Duodenal mucosa (tissue), 2 donors: Measurements from ENCODE around the gene LIPC.

Experiments used
- H3K27ac ChIP-seq: one replicate; pipeline ENCODE4 v1.7.0; 2013; ENCODE audit warnings: low read depth, low read length
- H3K27me3 ChIP-seq, 2 donors: one replicate each; pipeline ENCODE4 v1.7.0; 2013; ENCODE audit warnings: low read length in 2 of 2, control low read depth in 1 of 2; ENCODE audit not compliant: insufficient read depth in 2 of 2, control insufficient read depth in 1 of 2
- H3K36me3 ChIP-seq, 2 donors: one replicate each; pipeline ENCODE4 v1.7.0; 2013; ENCODE audit warnings: low read length in 2 of 2, control low read depth in 1 of 2; ENCODE audit not compliant: insufficient read depth in 2 of 2, control insufficient read depth in 1 of 2
- H3K4me1 ChIP-seq, 2 donors: one replicate each; pipeline ENCODE4 v1.7.0; 2013; ENCODE audit warnings: low read length in 2 of 2, control low read depth in 1 of 2; ENCODE audit not compliant: insufficient read depth in 2 of 2, control insufficient read depth in 1 of 2
- H3K4me3 ChIP-seq, 2 donors: one replicate each; pipeline ENCODE4 v1.7.0; 2013; ENCODE audit warnings: low read length in 2 of 2, low read depth in 1 of 2
- H3K9ac ChIP-seq, 2 donors: one replicate each; pipeline ENCODE4 v1.7.0; 2013; ENCODE audit warnings: low read length in 2 of 2, low read depth in 1 of 2
- H3K9me3 ChIP-seq, 2 donors: one replicate each; pipeline ENCODE4 v1.7.0; 2013; ENCODE audit warnings: low read length in 2 of 2, control low read depth in 1 of 2; ENCODE audit not compliant: control insufficient read depth in 1 of 2

The LIPC gene

DNA sequence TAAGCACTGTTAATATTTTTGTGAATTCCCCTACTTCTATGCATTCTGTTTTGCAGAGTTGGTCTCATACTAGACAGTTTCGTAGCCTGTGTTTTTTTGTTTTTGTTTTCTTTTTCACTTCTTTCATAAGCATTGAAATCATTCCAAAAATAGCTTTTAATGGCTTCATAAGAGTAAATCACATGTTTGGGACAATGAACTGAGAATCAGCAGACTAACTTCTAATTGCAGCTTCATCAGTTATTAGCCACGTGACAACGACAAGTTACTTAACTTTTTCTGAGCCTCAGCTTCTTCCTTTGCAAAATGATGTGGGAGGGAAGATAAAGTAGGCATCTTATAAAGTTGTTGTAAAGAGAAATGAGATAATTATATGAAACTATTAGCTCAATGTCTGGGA, 124.8 kb downstream of the LIPC start:
- Histone ChIP-seq H3K27ac (no peak overlapping the region), H3K27me3 (no peaks in the 10 kb centered on the region), H3K36me3 (no peaks in the 10 kb centered on the region), H3K4me3 (no peak overlapping the region), H3K9me3 (no peaks in the 10 kb centered on the region), H3K9ac (no peak overlapping the region), H3K4me1 (peaks cover 21 to 26% of the 10 kb centered on the region in 2 donors)

DNA sequence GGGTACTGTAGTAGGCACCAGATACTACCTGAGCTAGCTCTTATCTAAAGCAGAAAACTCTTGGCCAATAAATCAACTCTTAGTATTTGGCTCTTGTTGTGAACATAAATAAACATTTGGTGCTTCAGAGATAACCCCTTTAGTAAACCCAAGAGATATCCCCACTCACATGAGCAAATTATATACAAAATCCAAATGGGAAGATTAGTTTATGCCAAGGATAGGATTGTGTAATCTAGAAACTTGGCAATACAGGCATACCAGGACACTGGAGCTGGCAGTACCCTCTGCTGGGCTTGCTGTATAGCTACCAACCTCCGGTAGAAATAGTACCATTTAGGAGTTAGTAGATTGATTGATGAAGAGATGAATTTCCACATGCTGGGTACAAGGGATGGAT, 127.0 kb downstream of the LIPC start:
- Histone ChIP-seq H3K4me1 (peaks cover 7 to 12% of the 10 kb centered on the region in 2 donors), H3K27me3 (no peaks in the 10 kb centered on the region), H3K4me3 (no peak overlapping the region), H3K27ac (no peak overlapping the region), H3K36me3 (no peaks in the 10 kb centered on the region), H3K9me3 (no peaks in the 10 kb centered on the region), H3K9ac (no peak overlapping the region)

DNA sequence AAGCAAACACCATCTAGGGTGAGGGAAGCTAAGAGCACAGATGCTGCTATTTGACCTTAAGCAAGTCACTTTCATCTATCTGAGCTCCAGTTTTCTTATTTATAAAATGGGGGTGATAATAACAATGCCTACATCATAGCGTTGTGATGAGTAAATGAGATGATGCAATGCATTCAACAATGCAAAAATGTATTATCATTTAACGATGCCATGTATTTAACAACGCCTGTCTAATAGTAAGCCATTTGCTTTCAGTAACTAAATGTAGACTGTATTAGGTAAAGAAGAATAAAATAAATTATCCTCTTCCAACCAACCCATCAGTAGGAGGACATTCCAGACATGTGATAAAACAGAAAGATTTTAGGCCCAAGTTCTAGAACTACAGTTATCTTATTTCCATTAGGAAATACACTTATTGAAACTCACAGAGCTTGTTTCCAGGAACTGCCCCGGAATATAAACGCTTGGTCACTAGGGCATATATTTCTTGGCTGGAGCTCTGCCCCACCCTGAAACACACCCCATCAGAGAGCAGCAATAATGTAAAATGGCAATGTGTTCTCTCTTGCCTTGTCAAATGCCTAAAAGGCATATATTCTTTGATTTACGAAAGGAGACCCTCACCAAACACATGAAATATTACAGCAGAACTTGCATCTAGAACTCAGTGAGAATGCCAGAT, 128.3 kb downstream of the LIPC start:
- no peaks in the 10 kb centered on the region for H3K36me3 ChIP-seq
- peaks cover 6 to 11% of the 10 kb centered on the region in 2 donors for H3K4me1 ChIP-seq
- no peaks in the 10 kb centered on the region for H3K9me3 ChIP-seq
- H3K27ac ChIP-seq = no peak overlapping the region
- H3K9ac ChIP-seq = no peak overlapping the region
- no peaks in the 10 kb centered on the region for H3K27me3 ChIP-seq
- no peak overlapping the region for H3K4me3 ChIP-seq

DNA sequence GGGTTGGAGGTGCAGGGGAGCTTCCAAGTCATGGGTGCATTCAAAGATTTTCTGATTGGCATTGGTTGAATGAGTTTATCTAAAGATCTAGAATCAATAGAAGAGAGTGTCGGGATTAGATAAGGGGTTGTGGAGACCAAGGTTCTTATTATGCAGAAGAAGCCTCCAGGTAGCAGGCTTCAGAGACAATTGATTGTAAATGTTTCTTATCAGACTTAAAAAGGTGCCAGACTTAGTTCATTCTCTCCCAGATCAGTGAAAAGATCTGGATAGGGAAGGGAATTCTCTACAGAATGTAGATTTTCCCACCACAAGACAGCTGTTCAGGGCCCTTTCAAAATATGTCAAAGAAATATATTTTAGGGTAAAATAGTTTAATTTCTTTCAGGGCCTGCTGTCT, 129.5 kb downstream of the LIPC start:
- Histone ChIP-seq H3K27me3 (no peaks in the 10 kb centered on the region), H3K4me1 (no peaks in the 10 kb centered on the region), H3K9me3 (no peaks in the 10 kb centered on the region), H3K27ac (no peak overlapping the region), H3K9ac (no peak overlapping the region), H3K4me3 (no peak overlapping the region), H3K36me3 (no peaks in the 10 kb centered on the region)

DNA sequence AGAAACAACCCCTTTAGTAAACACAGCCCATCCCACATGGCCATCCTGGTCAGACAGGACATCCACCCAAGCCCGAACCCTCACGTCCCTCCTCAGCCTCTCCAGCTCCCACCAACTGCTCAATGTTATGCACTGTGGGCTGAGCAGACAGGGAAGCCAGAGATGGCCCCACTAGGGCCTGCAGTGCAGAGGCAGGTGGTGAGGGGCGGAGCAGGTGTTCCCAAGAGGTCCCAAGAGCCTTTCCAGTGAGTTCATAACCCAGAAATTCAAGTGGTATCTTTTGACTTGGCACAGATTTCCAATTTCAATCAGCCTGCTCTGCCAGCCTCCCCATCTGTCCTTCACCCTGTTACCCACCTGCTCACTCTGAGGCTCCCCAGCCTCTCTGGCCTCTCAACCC, 130.3 kb downstream of the LIPC start:
- H3K9me3 ChIP-seq = no peaks in the 10 kb centered on the region
- H3K4me1 ChIP-seq = no peaks in the 10 kb centered on the region
- H3K27ac ChIP-seq = no peak overlapping the region
- no peaks in the 10 kb centered on the region for H3K36me3 ChIP-seq
- H3K9ac ChIP-seq = no peak overlapping the region
- H3K27me3 ChIP-seq = no peaks in the 10 kb centered on the region
- H3K4me3 ChIP-seq = no peak overlapping the region

DNA sequence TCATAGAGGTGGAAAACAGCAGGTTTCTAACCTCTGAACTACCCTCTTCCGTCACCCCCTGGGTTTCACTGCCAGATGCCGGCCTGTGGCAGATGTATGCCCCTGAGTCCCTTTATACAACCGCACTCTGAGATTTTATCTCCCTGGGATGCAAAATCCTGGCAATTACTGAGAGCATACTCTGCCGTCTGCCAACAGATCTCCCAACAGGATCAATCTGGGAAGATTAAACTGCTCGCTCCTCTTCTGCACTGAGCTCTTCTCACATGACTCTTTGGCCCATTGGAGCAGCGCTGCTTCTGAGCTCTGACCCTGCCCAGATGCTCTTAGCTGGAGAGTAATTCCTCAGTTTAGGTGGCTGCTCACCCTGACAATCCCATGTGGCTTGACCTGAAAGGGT, 133.2 kb downstream of the LIPC start:
- Histone ChIP-seq H3K4me3 (no peak overlapping the region), H3K4me1 (peaks cover 0 to 7% of the 10 kb centered on the region in 2 donors), H3K27me3 (no peaks in the 10 kb centered on the region), H3K9me3 (no peaks in the 10 kb centered on the region), H3K27ac (no peak overlapping the region), H3K36me3 (no peaks in the 10 kb centered on the region), H3K9ac (no peak overlapping the region)

DNA sequence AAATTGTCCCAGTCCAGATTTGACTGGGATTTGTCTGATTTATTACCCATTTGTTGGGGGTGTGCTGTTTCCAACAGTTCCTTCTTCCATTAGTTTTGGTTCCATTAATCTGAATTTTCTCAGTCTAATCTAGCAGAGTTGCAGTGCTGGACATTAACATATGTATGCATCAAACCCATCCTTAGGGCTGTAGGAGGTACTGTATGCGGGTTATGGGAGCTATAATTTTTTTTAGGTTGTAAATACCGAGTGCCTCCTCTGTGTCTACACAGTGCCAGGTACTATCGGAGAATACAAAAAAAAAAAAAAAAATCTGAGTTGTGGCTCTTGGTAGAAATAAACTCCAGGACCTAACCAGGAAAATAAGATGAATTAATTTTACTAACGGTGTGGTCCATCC, 133.8 kb downstream of the LIPC start:
- Histone ChIP-seq H3K4me1 (peaks cover 0 to 7% of the 10 kb centered on the region in 2 donors), H3K36me3 (no peaks in the 10 kb centered on the region), H3K27me3 (no peaks in the 10 kb centered on the region), H3K9ac (no peak overlapping the region), H3K9me3 (no peaks in the 10 kb centered on the region), H3K4me3 (no peak overlapping the region), H3K27ac (no peak overlapping the region)

DNA sequence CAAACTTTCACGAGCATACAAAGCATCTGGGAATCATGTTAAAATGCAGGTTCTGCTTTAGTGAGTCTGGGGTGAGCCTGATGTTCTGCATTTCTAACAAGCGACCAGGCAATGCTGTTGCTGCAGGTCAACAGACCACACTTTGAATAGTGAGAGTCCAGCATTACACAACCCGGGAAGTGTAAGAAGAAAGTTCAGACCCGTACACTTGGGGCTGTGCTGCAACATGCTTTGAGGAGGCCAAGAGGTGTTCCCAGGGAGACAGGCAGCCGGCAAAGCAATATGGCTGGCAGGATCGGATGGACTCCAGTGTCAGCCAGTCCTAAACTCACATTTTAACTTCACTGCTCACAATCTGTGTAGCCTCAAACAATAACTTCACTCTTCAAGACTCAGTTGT, 134.2 kb downstream of the LIPC start:
- Histone ChIP-seq H3K27ac (no peak overlapping the region), H3K4me3 (no peak overlapping the region), H3K27me3 (no peaks in the 10 kb centered on the region), H3K4me1 (peaks cover 0 to 7% of the 10 kb centered on the region in 2 donors), H3K9ac (no peak overlapping the region), H3K9me3 (no peaks in the 10 kb centered on the region), H3K36me3 (no peaks in the 10 kb centered on the region)

DNA sequence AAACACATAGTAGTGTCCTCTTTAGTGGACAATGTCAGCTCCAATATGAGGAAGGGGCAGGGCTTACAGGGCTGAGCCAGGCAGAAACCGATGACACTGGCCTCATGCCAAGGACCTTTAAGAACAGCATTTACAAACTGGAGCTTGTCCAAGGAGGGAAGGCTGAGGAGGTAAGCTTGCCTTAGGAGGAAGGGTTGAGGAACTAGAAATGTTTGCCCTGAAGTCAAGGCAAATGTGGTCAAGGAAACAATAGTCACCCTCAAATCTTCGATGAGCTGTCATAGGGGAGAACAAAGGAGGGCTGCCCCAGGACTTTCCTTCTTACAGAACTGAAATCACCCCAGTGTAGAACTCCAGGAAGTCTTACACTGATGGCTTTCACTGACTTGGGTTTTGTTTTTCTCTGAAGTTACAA, 136.4 kb downstream of the LIPC start:
- H3K4me1 ChIP-seq = peaks cover 0 to 7% of the 10 kb centered on the region in 2 donors
- H3K4me3 ChIP-seq = no peak overlapping the region
- no peaks in the 10 kb centered on the region for H3K9me3 ChIP-seq
- H3K27ac ChIP-seq = no peak overlapping the region
- H3K9ac ChIP-seq = no peak overlapping the region
- H3K36me3 ChIP-seq = no peaks in the 10 kb centered on the region
- H3K27me3 ChIP-seq = no peaks in the 10 kb centered on the region

DNA sequence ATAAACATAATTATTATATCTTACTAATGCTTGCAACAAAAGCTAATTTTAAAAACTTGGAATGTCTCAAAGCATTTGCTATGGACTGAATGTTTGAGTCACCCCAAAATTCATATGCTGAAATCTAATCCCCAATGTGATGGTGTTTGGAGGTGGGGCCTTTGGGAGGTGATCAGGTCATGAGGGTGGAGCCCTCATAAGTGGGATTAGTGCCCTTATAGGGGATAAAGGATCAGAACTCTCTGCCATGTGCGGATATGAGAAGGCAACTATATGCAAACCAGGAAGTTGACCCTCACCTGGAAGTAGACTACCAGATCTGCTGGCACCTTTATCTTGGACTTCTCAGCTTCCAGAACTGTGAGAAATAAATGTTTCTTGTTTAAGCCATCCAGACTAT, 137.7 kb downstream of the LIPC start:
- no peaks in the 10 kb centered on the region for H3K9me3 ChIP-seq
- no peaks in the 10 kb centered on the region for H3K36me3 ChIP-seq
- H3K4me3 ChIP-seq = no peak overlapping the region
- H3K27me3 ChIP-seq = no peaks in the 10 kb centered on the region
- no peak overlapping the region for H3K9ac ChIP-seq
- H3K27ac ChIP-seq = no peak overlapping the region
- peaks cover 12 to 18% of the 10 kb centered on the region in 2 donors for H3K4me1 ChIP-seq

DNA sequence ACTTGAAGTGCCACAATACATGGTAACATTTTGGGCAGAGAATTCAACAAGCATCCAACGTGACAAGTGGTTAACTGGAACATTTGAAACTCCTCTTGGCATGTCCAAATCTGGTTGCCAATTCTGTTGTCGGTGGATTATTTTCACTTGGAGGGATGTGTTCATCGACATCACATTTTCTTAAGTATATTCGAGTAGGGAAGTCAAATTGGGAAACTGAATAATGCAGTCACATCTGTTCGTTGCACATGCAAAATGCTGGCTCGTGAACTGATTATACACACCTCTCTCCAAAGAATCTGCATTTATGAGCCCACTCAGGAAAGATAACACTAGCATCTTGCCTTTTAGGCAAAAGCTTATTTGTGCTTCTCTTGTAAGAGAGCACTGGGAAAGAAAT, 139.7 kb downstream of the LIPC start:
- H3K27me3 ChIP-seq = no peaks in the 10 kb centered on the region
- H3K4me3 ChIP-seq = no peak overlapping the region
- H3K4me1 ChIP-seq = peaks cover 12 to 23% of the 10 kb centered on the region in 2 donors
- no peak overlapping the region for H3K27ac ChIP-seq
- no peaks in the 10 kb centered on the region for H3K36me3 ChIP-seq
- H3K9ac ChIP-seq = no peak overlapping the region
- H3K9me3 ChIP-seq = no peaks in the 10 kb centered on the region
